HG02571 (cell line): ENCODE results near the gene SLC13A4.
"Not testable (repeated sequence)": the region's sequence is repeated elsewhere in the genome, so short reads cannot be mapped to it uniquely, and the experiment has no call there.

Source experiments
- ATAC-seq: cut with Tn5 transposase; IDR thresholded peaks from one replicate; pipeline ENCODE4 v1.9.1; 2021; ENCODE audit warnings: mild to moderate bottlenecking, moderate library complexity; ENCODE audit not compliant: unreplicated experiment

The SLC13A4 gene

DNA sequence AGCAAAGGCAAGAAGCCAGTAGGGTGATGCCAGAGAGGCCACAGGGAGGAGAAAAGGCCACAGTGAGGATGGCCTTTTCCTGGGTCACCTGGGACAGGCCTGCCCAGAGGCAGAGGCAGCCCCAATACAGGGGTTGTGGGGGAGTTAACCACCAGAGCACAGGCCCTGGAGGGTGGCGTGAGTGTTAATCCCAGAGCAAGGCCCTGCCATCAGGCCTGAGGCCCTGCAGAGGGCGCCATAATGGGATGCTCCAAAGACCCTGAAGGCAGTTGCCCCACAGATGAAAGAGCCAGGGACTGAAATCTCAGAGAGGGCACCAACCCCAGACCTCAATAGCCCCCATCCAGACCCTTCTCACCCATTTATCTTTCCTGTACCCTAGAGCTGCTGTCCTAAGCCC lies 23.9 kb downstream of the SLC13A4 start:
- no peak for ATAC-seq

DNA sequence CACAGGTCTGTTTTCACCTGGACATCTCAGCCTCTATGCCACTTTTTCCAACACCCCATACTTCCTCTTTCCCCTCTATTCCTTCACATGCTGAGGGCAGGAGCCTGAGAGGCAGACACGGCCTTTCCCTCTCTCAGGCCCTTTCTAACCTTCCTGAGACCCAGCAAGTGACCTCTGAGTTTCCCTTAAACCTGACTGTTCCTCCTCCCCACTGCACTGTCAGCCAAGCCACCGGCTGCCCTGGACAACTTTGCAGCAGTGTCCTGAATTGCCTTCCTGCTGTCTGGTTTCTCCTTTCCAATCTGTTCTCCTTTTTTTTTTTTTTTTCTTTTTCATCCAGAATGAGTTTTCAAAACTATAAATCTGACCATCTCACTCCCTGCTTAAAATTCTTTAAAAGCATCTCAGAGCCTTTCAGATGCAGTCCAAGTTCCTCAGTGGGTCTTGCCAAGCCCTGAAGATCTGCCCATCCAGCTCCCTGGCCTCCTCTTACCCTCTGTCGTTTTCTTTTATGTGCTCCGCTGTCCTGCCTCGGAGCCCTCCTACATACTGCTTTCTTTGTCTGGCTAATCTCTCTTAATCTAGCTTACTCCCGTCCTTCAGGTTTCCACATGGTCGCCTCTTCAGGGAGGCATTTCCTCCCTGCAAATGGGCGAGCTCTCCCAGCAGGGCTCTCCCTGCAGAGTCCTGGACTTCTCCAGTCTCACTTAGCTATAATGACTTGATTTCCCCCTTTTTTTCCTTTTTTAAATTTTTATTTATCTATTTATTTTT lies 30.5 kb downstream of the SLC13A4 start:
- ATAC-seq: no peak

GRCh38 chr7:135693558-135693957 lies 34.4 kb downstream of the SLC13A4 start:
- no peak for ATAC-seq

DNA sequence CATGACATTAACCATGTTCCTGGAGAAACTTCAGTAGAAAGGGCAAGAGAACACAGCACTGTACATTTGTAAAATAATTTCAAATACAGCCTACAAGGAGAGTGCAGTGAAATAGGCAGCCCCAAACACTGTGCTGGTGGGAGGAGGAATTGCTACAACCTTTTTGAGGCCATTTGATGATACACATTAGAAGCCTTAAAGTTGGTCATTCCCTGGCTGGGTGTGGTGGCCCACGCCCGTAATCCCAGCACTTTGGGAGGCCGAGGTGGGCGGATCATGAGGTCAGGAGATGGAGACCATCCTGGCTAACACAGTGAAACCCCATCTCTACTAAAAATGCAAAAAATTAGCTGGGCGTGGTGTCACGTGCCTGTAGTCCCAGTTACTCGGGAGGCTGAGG lies 35.4 kb downstream of the SLC13A4 start:
- ATAC-seq: not testable (repeated sequence)

DNA sequence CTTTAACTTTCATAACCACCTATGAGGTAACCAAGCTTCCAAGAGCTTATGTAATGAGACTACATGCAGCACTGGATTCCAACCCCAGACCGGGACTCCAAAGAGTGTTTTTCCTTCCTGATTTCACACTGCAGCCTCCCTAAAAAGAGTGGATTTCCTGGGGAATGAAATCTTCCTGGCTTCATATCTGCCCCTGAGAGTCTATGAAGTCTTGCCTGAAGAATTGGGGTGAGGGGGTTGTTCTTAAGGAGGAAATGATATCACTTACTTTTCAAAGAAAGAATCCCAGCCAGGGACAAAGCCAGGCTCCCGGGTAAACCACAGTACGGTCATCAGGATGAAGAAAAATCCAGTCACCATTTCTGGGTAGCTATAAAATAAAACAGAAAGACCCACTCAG lies 35.9 kb downstream of the SLC13A4 start:
- no peak for ATAC-seq

- no peak for ATAC-seq
Measured at GRCh38 chr7:135690566-135690965, 37.4 kb downstream of the SLC13A4 start.

DNA sequence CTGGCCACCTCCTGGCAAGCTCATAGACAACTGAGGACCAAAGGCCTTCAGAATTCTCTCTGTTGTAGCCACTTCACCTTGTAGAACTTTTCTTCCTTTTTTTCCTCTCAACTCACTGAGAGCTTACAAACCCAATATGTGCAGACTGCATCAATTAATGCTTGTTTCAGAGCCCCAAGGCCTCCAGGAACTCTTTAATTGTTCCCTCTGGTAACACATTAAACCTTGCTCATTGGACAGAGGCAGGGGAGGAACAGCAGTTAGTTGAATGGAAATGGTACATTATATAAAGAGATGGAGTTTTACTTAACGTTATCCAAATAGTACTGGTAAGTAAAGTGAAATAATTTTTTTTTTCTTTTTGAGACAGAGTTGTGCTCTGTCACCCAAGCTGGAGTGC lies 40.5 kb downstream of the SLC13A4 start:
- ATAC-seq: no peak

GRCh38 chr7:135685306-135686084 lies 42.5 kb downstream of the SLC13A4 start:
- no peak for ATAC-seq

GRCh38 chr7:135684699-135685098 lies 43.3 kb downstream of the SLC13A4 start:
- ATAC-seq: no peak

DNA sequence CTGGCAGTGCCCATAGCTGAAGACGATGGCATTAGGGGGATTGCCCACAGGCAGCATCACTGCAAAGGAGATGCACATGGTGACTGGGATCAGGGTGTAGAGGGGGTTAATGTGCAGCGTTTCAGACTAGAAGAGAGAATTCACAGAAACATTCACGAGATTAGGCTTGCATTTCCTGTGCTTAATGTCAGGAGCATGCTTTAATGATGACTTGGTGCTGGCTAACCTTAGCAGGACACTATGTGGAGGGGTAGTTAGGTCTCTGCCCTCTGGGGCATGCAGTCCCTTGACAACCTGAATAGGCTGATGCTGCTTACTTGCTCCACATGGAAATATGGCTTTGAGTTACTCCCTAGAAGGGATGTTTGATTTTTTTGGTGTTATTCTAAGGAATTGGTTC lies 43.9 kb downstream of the SLC13A4 start:
- no peak for ATAC-seq

DNA sequence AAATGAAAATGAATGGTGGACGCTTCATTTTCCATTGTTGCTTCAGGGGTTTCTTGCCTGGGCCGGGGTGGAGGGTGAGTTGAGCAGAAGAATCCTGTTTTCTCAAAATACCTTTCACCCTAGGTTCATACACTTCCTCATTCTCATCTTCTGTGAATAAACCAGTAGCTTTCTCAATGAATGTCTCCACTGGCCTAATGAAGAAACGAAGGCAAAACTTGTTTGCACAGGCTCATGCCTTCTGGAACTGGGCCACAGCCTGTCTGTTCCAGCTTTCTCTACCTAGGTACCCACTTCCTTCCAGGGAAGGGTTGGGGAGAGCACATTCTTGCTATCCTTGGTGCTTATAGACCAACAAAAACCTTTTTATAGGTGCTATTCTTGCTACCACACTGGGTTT lies 44.4 kb downstream of the SLC13A4 start:
- no peak for ATAC-seq

DNA sequence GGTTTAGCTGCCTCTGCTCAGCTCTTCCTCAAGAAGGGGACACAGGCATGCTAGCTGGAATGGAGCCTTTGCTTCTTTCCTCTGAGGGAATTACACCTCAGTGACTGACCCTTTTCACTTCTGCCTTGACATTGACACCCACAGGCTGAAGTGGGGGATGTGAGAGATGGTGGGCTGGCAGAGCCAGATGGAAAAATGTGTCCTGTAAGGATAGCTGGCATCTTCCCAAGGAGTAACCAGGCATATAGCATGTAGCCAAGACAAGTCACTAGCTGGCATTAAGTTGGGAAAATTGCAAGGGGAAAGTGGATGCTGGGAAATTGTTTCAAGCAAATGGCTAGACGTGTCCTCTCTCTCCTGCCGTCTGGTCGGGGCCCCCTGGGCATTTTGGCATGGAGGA lies 45.8 kb downstream of the SLC13A4 start:
- no peak for ATAC-seq

DNA sequence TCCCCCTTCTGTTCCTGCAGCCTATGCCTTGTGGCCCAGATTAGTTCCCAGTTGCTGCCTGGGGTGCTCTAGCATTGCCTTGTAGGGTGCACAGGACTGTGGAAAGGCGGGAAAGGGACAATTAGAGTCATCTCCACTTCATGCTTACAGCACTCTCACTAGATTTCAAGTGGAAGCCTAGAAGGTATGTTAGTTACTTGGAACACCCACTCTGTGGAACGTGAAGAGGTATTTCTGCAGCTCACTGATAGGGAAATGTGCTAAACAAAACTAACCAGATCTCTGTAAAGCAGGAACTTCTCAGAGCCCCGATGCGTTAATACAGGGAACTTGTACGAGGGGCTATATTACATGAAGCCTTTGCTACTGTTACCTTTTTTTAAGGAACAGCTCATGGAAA lies 46.2 kb downstream of the SLC13A4 start:
- ATAC-seq: no peak

GRCh38 chr7:135678612-135679575 lies 49.1 kb downstream of the SLC13A4 start:
- no peak for ATAC-seq

DNA sequence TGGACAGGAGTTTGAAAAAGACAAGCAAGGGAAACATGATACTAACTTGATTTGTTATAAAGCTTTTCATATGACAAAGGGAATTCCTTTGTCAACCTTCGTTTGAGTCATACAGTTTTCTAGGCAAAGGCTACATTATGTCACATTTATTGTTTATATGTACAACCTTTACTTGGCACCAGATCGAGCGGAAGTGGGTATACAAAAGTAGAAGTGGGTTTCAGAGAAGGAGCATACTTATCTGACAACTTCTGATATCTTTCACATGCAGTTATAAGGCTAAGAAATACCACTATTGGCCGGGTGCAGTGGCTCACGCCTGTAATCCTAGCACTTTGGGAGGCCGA lies 54.7 kb downstream of the SLC13A4 start:
- ATAC-seq: no peak

- ATAC-seq: no peak
Measured at GRCh38 chr7:135672560-135673359, 55.2 kb downstream of the SLC13A4 start.

DNA sequence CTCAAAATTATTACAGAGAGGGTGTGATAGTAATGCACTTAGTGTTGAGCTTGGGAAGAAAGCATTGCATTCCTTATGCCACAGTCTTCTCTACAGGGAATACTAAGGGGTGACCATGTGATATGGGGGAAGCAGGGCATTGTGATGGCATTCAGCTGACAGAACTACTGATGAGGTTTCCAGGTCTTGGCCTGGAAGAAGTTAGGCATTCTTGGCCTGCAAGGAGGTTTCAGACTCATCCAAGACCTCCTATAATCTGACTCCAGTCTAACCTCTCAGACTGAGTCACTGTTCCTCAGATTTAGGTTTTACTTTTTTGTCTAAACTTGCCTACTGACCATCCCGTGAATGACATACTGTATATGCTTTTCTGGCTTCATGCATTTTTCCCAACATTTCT lies 57.8 kb downstream of the SLC13A4 start:
- ATAC-seq: no peak

- no peak for ATAC-seq
Measured at GRCh38 chr7:135669774-135670173, 58.2 kb downstream of the SLC13A4 start.

- not testable (repeated sequence) for ATAC-seq
Measured at GRCh38 chr7:135668852-135669395, 59.1 kb downstream of the SLC13A4 start.

DNA sequence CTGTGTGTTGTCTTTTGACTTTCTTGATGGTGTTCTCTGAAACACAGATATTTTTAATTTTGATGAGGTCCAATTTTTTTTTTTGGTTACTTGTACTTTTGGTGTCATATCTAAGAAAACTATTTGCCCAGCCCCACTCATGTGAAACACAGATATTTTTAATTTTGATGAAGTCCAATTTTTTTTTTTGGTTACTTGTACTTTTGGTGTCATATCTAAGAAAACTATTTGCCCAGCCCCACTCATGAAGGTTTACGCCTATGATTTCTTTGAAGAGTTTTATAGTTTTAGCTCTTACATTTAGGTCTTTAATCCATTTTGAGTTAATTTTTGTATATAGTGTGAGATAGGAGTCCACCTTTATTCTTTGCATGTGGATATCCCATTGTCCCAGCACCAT lies 60.4 kb downstream of the SLC13A4 start:
- ATAC-seq: not testable (repeated sequence)
